PC-3 (cell line): ENCODE measurements around the gene NUDCD2. TPM values are rescaled to one million over a fixed set of nuclear protein-coding genes. Genes with fewer than 3 reads are reported as not detected.

ENCODE experiments used
- ATAC-seq: fragments of 200-7000 bp; cut with Tn5 transposase; 2 replicates; pipeline ENCODE4 v1.9.1; 2020; ENCODE audit warnings: mild to moderate bottlenecking, moderate library complexity
- BruUV-seq: library from RNA; stranded (reverse); fragments of 400-500 nt; replicated peaks from 2 replicates; lab custom pipeline; 2021; lab: Mats Ljungman, UMichigan
- CTCF ChIA-PET: fragments of 300-600 bp; sonication (Branson Sonifier 250); formaldehyde crosslinking; loops from one replicate; lab custom pipeline; 2022; ENCODE audit warnings: antibody characterized with exemption; lab: Charles Lee
- POLR2A ChIA-PET: fragments of 300-600 bp; sonication (Branson Sonifier 250); formaldehyde crosslinking; loops from one replicate; lab custom pipeline; 2022; ENCODE audit warnings: antibody characterized with exemption; ENCODE audit not compliant: unreplicated experiment; lab: Charles Lee
- DNase-seq: peaks from one replicate; pipeline ENCODE4 v3.0.0-alpha.2; 2015
- H2AFZ ChIP-seq: fragments of 300-600 bp; sonication (generic); 2 replicates; pipeline ENCODE4 v1.6.0; 2016; ENCODE audit warnings: antibody characterized with exemption, low read length
- H3F3A ChIP-seq: fragments of 300-600 bp; sonication (generic); one replicate; pipeline ENCODE4 v1.6.0; 2017; ENCODE audit warnings: antibody characterized with exemption, low read length, control low read depth, mild to moderate bottlenecking; ENCODE audit not compliant: unreplicated experiment
- H3K27ac ChIP-seq: fragments of 300-600 bp; sonication (generic); 2 replicates; pipeline ENCODE4 v1.5.1; 2016; ENCODE audit warnings: mild to moderate bottlenecking, low read length
- H3K27me3 ChIP-seq: fragments of 300-600 bp; sonication (generic); 2 replicates; pipeline ENCODE4 v1.6.1; 2016; ENCODE audit warnings: low read length, mixed read lengths
- H3K36me3 ChIP-seq: fragments of 300-600 bp; sonication (generic); 2 replicates; pipeline ENCODE4 v1.6.1; 2016; ENCODE audit warnings: low read depth, mixed run types, low read length, mixed read lengths
- H3K4me1 ChIP-seq: fragments of 300-600 bp; sonication (generic); 2 replicates; pipeline ENCODE4 v1.5.1; 2016; ENCODE audit warnings: low read length; ENCODE audit not compliant: insufficient read depth
- H3K4me2 ChIP-seq: fragments of 300-600 bp; sonication (generic); 2 replicates; pipeline ENCODE4 v1.6.0; 2016; ENCODE audit warnings: low read length
- H3K4me3 ChIP-seq: fragments of 300-600 bp; sonication (generic); 2 replicates; pipeline ENCODE4 v1.5.1; 2016; ENCODE audit warnings: mild to moderate bottlenecking, low read length, mixed read lengths
- H3K79me2 ChIP-seq: fragments of 300-600 bp; sonication (generic); 2 replicates; pipeline ENCODE4 v1.6.1; 2017; ENCODE audit warnings: low read length, mixed read lengths
- H3K9ac ChIP-seq: fragments of 300-600 bp; sonication (generic); 2 replicates; pipeline ENCODE4 v1.6.0; 2016; ENCODE audit warnings: mild to moderate bottlenecking, low read length
- H3K9me2 ChIP-seq: fragments of 300-600 bp; sonication (generic); replicated peaks from 2 replicates; pipeline ENCODE4 v1.6.1; 2016; ENCODE audit warnings: mixed run types, low read length, mixed read lengths
- H3K9me3 ChIP-seq: fragments of 300-600 bp; sonication (generic); 2 replicates; pipeline ENCODE4 v1.6.1; 2016; ENCODE audit warnings: low read length, mixed read lengths
- H4K20me1 ChIP-seq: fragments of 300-600 bp; sonication (generic); 2 replicates; pipeline ENCODE4 v1.6.1; 2016; ENCODE audit warnings: low read length, mixed read lengths
- EZH2 ChIP-seq: fragments of 300-600 bp; sonication (generic); IDR thresholded peaks from one replicate; pipeline ENCODE4 v1.6.1; 2017; ENCODE audit warnings: antibody characterized with exemption, mild to moderate bottlenecking, low read length; ENCODE audit not compliant: unreplicated experiment
- EZH2phosphoT487 ChIP-seq: fragments of 300-600 bp; sonication (generic); IDR thresholded peaks from 2 replicates; pipeline ENCODE4 v1.6.1; 2018; ENCODE audit warnings: mild to moderate bottlenecking, antibody characterized with exemption, low read length, borderline replicate concordance
- intact Hi-C: fragments of 100-400 bp; cut with micrococcal nuclease; formaldehyde crosslinking; loops from 2 replicates; pipeline ENCODE4 v1.9.0; 2023
- total RNA-seq: library from RNA; depleted of rRNA; stranded (reverse); fragments of >200 nt; gene quantifications from 2 replicates; pipeline ENCODE4 v1.2.3, GENCODE V29; 2014
- TF ChIP-seq, protein P1 (sequence below): fragments of 300-600 bp; sonication (generic); conservative IDR thresholded peaks from 2 replicates; pipeline ENCODE4 v1.5.1; 2017; ENCODE audit warnings: antibody characterized with exemption, low read depth, mild to moderate bottlenecking, low read length

The NUDCD2 gene
- total RNA-seq, 1 experiment from 2014 or later: 31.2 TPM

- ChIA-PET POLR2A (no interaction called here), CTCF (no interaction called here)
- Histone ChIP-seq H3K79me2 (peaks cover 79% of the 10 kb centered on the region), H3K27ac (no peak overlapping the region), H3K9me3 (no peaks in the 10 kb centered on the region), H3K4me1 (peaks cover 10% of the 10 kb centered on the region), H3K36me3 (peaks cover 19% of the 10 kb centered on the region), H3K9ac (no peak overlapping the region), H3K4me3 (peak overlapping the region; percentile 82; the same call in 1 of the 2 replicates), H3K4me2 (peak overlapping the region; percentile 91), H3K9me2 (no peaks in the 10 kb centered on the region), H4K20me1 (no peaks in the 10 kb centered on the region; the same call in 1 of the 2 replicates), H2AFZ (peak overlapping the region; percentile 73), H3K27me3 (no peaks in the 10 kb centered on the region), H3F3A (no peaks in the 10 kb centered on the region)
- no peak for DNase-seq
- no peak for ATAC-seq
- intact Hi-C loops: no loop called here
- TF ChIP-seq EZH2phosphoT487 (no peak), EZH2 (no peak)
- TF ChIP-seq, protein P1, sequence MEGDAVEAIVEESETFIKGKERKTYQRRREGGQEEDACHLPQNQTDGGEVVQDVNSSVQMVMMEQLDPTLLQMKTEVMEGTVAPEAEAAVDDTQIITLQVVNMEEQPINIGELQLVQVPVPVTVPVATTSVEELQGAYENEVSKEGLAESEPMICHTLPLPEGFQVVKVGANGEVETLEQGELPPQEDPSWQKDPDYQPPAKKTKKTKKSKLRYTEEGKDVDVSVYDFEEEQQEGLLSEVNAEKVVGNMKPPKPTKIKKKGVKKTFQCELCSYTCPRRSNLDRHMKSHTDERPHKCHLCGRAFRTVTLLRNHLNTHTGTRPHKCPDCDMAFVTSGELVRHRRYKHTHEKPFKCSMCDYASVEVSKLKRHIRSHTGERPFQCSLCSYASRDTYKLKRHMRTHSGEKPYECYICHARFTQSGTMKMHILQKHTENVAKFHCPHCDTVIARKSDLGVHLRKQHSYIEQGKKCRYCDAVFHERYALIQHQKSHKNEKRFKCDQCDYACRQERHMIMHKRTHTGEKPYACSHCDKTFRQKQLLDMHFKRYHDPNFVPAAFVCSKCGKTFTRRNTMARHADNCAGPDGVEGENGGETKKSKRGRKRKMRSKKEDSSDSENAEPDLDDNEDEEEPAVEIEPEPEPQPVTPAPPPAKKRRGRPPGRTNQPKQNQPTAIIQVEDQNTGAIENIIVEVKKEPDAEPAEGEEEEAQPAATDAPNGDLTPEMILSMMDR: no peak
- BruUV-seq: no TSS peak
Measured at GRCh38 chr5:163463063-163463435, 3.1 kb upstream of the NUDCD2 start.

DNA sequence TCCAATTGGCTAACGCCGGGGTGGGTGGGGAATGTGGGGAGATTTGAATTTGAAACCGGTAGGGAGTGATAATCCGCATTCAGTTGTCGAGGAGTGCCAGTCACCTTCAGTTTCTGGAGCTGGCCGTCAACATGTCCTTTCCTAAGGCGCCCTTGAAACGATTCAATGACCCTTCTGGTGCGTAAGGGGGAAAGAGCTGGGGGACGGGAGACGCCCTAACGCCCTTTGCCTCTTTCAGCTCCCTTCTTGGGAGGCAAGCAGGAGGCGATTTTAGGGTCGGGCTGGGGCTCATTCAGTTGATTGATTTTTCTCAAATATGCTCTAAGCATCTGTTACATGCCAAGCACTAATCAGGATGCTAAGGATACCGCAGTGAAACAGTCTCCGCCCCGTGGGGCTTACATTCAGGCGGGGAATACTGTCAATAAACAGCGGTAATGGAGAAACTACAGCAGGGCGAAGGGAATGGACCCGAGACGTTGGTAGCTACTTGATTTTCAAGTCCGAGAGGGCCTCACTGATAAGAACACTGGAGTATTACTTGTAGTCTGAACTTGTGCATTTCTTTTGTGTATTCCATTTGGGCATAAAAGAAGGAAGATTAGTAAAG is 765 bp upstream of the NUDCD2 start, which contains the start of gene HMMR:
Gene HMMR, plus strand, starts transcription at position 71 of the 610 bp plus-strand sequence. Its CDS starts 61 bp downstream, at position 132.
- Histone ChIP-seq H3F3A (no peaks in the 10 kb centered on the region), H3K27ac (peak within 1 kb of the TSS; percentile 99), H3K4me2 (peak within 1 kb of the TSS; percentile 96), H3K9me3 (no peaks in the 10 kb centered on the region), H3K27me3 (no peaks in the 10 kb centered on the region), H2AFZ (peak within 1 kb of the TSS; percentile 98), H4K20me1 (no peaks in the 10 kb centered on the region; the same call in 1 of the 2 replicates), H3K4me3 (peak within 1 kb of the TSS; percentile 82), H3K9me2 (no peaks in the 10 kb centered on the region), H3K79me2 (peaks cover 92% of the 10 kb centered on the region), H3K4me1 (peaks cover 13% of the 10 kb centered on the region), H3K36me3 (peaks cover 9% of the 10 kb centered on the region; the same call in 1 of the 2 replicates), H3K9ac (peak within 1 kb of the TSS; percentile 98)
- BruUV-seq: TSS peak; percentile 91
- CTCF ChIA-PET: interaction anchor here (0.6 kb wide), 1 partner anchor 23 kb away, joined by 3 read pairs; no protein-coding TSS in a partner anchor
- POLR2A ChIA-PET: interaction anchor here (0.5 to 0.7 kb wide), 4 partner anchors 19 to 1225 kb away, joined by 3 to 16 read pairs (median 5); no protein-coding TSS in a partner anchor
- intact Hi-C loops: loop anchor here (1.0 kb wide), 2 partner anchors 23 to 45 kb away; partner anchors contain the start of genes CCNG1 and MAT2B
- ATAC-seq (0 out of 2 replicates have a peak, but pooled peaks have one; percentile 1), DNase-seq (peak; percentile 23)
- TF ChIP-seq, protein P1: no peak
- TF ChIP-seq EZH2 (no peak), EZH2phosphoT487 (no peak)
